Spleen (tissue), 11 donors: Measurements from ENCODE around the gene NHLRC4. TPM values are rescaled to one million over a fixed set of nuclear protein-coding genes. Genes with fewer than 3 reads are reported as not detected.

Experiments
- DNase-seq: peaks from one replicate; pipeline ENCODE4 v3.0.0-alpha.2; 2020
- H3K27ac ChIP-seq, 8 donors: fragments of 200-600 bp; sonication (generic) in 7 of 8; 1 replicate in 4 of 8; 2 replicates in 4 of 8; pipeline versions ENCODE4 v1.5.0 to v1.8.0; 2016 to 2021; ENCODE audit warnings: inconsistent platforms in 4 of 8, mild to moderate bottlenecking in 4 of 8, moderate library complexity in 1 of 8
- H3K27me3 ChIP-seq, 7 donors: fragments of 200-600 bp; sonication (generic) in 6 of 7; replicated peaks in 1 of 7; 1 replicate in 4 of 7; 2 replicates in 3 of 7; pipeline versions ENCODE4 v1.5.0 to v1.8.0; 2016 to 2021; ENCODE audit warnings: inconsistent platforms in 3 of 7, mild to moderate bottlenecking in 1 of 7
- H3K36me3 ChIP-seq, 6 donors: fragments of 200-600 bp; sonication (generic) in 5 of 6; 1 replicate in 4 of 6; 2 replicates in 2 of 6; pipeline versions ENCODE4 v1.5.0 to v1.8.0; 2016 to 2021; ENCODE audit warnings: inconsistent platforms in 2 of 6
- H3K4me1 ChIP-seq, 6 donors: fragments of 200-600 bp; sonication (generic) in 5 of 6; 1 replicate in 3 of 6; 2 replicates in 3 of 6; pipeline versions ENCODE4 v1.5.0 to v1.8.0; 2016 to 2021; ENCODE audit warnings: inconsistent platforms in 3 of 6
- H3K4me3 ChIP-seq, 8 donors: fragments of 200-600 bp; sonication (generic) in 7 of 8; 1 replicate in 4 of 8; 2 replicates in 4 of 8; pipeline versions ENCODE4 v1.5.0 to v1.8.0; 2016 to 2021; ENCODE audit warnings: inconsistent platforms in 4 of 8, mild to moderate bottlenecking in 4 of 8, moderate library complexity in 2 of 8
- H3K9me3 ChIP-seq, 8 donors: fragments of 200-600 bp; sonication (generic) in 7 of 8; 1 replicate in 4 of 8; 2 replicates in 4 of 8; pipeline versions ENCODE4 v1.5.0 to v1.8.0; 2016 to 2021; ENCODE audit warnings: inconsistent platforms in 4 of 8
- POLR2A ChIP-seq, 3 donors: fragments of 450-650 bp; IDR thresholded peaks; one replicate each; pipeline ENCODE4 v1.5.1; 2017; ENCODE audit warnings: antibody characterized with exemption in 3 of 3, mild to moderate bottlenecking in 1 of 3
- POLR2AphosphoS5 ChIP-seq, 3 donors: sonication (generic); formaldehyde crosslinking; IDR thresholded peaks; one replicate each; pipeline ENCODE4 v1.5.1; 2017; ENCODE audit warnings: antibody characterized with exemption in 3 of 3
- WGBS, 5 donors: extraction: QIAGEN DNeasy Blood & Tissue Kit in 3 of 5; methylation state at CpG; one replicate each; pipeline versions ENCODE4 v1.1.5 to v1.1.7; 2013 to 2018; 5-methylcytosine and 5-hydroxymethylcytosine counted together
- intact Hi-C: fragments of 100-400 bp; cut with DNase I; formaldehyde crosslinking; loops from one replicate; pipeline ENCODE4 v1.15.0; 2023; ENCODE audit warnings: low total_unique reads
- polyA plus RNA-seq, 3 donors: library from polyadenylated mRNA; stranded (reverse); fragments of 200-250 nt; gene quantifications; one replicate each; pipeline ENCODE4 v1.2.1, GENCODE V29; 2013
- total RNA-seq, 7 donors: library from RNA; depleted of rRNA in 3 of 7; stranded (reverse); fragments of >200 nt in 3 of 7; fragmentation: NEBNext Ultra II Directional in 4 of 7; extraction: Animal tissue kit (Norgen Biotek cat#: 25700) in 4 of 7; gene quantifications; one replicate each; pipeline versions ENCODE4 v1.1.0 to v1.2.1, GENCODE V29; 2016 to 2021
- TF ChIP-seq, protein P1 (sequence below), 11 experiments: fragments of 200-600 bp in 7 of 11; fragments of 450-650 bp in 4 of 11; sonication (generic) in 4 of 11; IDR thresholded peaks in 8 of 11; conservative IDR thresholded peaks in 3 of 11; 1 replicate in 7 of 11; 2 replicates in 4 of 11; pipeline versions ENCODE4 v1.4.0 to v1.8.0; 2016 to 2021; ENCODE audit warnings: antibody characterized with exemption in 11 of 11, inconsistent platforms in 4 of 11, mild to moderate bottlenecking in 1 of 11
- donor health status: healthy with polysubstance abuse.
- donor health status: DM: no; HTN: no; CAD: no; lungs with moderate emphysema.
- donor health status: DM: no; HTN: no; CAD: no.
- donor health status: Bipolar disorder and iron deficiency.
- donor health status: healthy.
- donor health status: DM: no; HTN: no; CAD: no.
- donor health status: DM: yes; HTN: yes; CAD: no.

Gene NHLRC4
- total and polyA plus RNA-seq, 10 donors: 1.5 to 8.8 (median 4.2) TPM

- peaks cover 16 to 46% (median 33%) of the 10 kb centered on the region in 6 donors for H3K4me1 ChIP-seq
- 73 to 87% (median 78%) methylated on average over 20 to 23 of the region's 23 CpGs for WGBS, 5 donors
- H3K9me3 ChIP-seq: no peaks in the 10 kb centered on the region
- no peak for DNase-seq
- H3K27ac ChIP-seq: no peak overlapping the region
- H3K27me3 ChIP-seq: no peaks in the 10 kb centered on the region
- intact Hi-C loops: no loop called here
- TF ChIP-seq POLR2AphosphoS5 (IDR thresholded peaks at IDR 0.05) (peak; percentile 4 to 47 (median 21)), POLR2A (IDR thresholded peaks at IDR 0.05) (no peak)
- TF ChIP-seq, protein P1, sequence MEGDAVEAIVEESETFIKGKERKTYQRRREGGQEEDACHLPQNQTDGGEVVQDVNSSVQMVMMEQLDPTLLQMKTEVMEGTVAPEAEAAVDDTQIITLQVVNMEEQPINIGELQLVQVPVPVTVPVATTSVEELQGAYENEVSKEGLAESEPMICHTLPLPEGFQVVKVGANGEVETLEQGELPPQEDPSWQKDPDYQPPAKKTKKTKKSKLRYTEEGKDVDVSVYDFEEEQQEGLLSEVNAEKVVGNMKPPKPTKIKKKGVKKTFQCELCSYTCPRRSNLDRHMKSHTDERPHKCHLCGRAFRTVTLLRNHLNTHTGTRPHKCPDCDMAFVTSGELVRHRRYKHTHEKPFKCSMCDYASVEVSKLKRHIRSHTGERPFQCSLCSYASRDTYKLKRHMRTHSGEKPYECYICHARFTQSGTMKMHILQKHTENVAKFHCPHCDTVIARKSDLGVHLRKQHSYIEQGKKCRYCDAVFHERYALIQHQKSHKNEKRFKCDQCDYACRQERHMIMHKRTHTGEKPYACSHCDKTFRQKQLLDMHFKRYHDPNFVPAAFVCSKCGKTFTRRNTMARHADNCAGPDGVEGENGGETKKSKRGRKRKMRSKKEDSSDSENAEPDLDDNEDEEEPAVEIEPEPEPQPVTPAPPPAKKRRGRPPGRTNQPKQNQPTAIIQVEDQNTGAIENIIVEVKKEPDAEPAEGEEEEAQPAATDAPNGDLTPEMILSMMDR (IDR thresholded peaks at IDR 0.05 in 8 of 11, conservative IDR thresholded peaks at IDR 0.05 in 3 of 11): no peak
- no peak overlapping the region for H3K4me3 ChIP-seq
- peaks cover 0 to 38% (median 23%) of the 10 kb centered on the region in 6 donors for H3K36me3 ChIP-seq
Observed at GRCh38 chr16:522320-523096, 44.3 kb upstream of the NHLRC4 start.

- H3K27me3 ChIP-seq: no peaks in the 10 kb centered on the region
- WGBS, 5 donors: 88 to 92% (median 90%) methylated on average over 22 of the region's 22 CpGs
- H3K36me3 ChIP-seq: peaks cover 0 to 35% (median 23%) of the 10 kb centered on the region in 6 donors
- intact Hi-C loops: no loop called here
- H3K9me3 ChIP-seq: no peaks in the 10 kb centered on the region
- H3K27ac ChIP-seq: no peak overlapping the region
- H3K4me1 ChIP-seq: peaks cover 16 to 49% (median 34%) of the 10 kb centered on the region in 6 donors
- DNase-seq: no peak
- H3K4me3 ChIP-seq: no peak overlapping the region
- TF ChIP-seq POLR2AphosphoS5 (IDR thresholded peaks at IDR 0.05): peak; percentile 23 to 68 (median 53)
- TF ChIP-seq, protein P1 (IDR thresholded peaks at IDR 0.05 in 8 of 11, conservative IDR thresholded peaks at IDR 0.05 in 3 of 11): no peak
Observed at GRCh38 chr16:523097-523741, 43.6 kb upstream of the NHLRC4 start.

GRCh38 chr16:524274-525040, 42.3 kb upstream of the NHLRC4 start:
- peaks cover 0 to 22% (median 15%) of the 10 kb centered on the region in 6 donors for H3K36me3 ChIP-seq
- no peak for DNase-seq
- 78 to 87% (median 81%) methylated on average over 17 to 24 of the region's 24 CpGs for WGBS, 5 donors
- H3K9me3 ChIP-seq: no peaks in the 10 kb centered on the region
- H3K27ac ChIP-seq: peak overlapping the region in 2 of 8 donors; percentile 27 to 33
- H3K27me3 ChIP-seq: no peaks in the 10 kb centered on the region
- TF ChIP-seq, protein P1 (IDR thresholded peaks at IDR 0.05 in 8 of 11, conservative IDR thresholded peaks at IDR 0.05 in 3 of 11): no peak
- TF ChIP-seq POLR2AphosphoS5 (IDR thresholded peaks at IDR 0.05) (peak; percentile 35 to 55 (median 49)), POLR2A (IDR thresholded peaks at IDR 0.05) (no peak)
- H3K4me3 ChIP-seq: no peak overlapping the region
- H3K4me1 ChIP-seq: peaks cover 25 to 61% (median 46%) of the 10 kb centered on the region in 6 donors
- intact Hi-C loops: no loop called here
